Measurements from ENCODE around the gene SAMD4A.

DNA sequence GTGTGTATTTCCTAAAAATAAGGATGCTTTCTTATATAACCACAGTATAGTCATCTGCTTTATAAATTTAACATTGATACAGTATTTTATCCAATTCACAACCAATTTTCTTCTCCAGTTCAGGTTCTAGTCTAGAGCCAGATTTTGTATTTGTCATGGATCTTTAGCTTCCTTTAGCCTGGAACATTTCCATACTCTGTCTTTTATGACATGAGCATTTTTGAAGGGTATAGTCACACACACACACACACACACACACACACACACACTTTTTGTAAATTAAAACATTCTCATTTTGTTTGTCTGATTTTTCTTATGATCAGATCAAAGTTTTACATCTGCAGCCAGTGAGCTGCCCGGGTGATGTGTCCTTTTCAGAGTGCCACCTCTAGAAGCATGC is 31.8 kb upstream of the SAMD4A start:
- TF ChIP-seq, protein P1, sequence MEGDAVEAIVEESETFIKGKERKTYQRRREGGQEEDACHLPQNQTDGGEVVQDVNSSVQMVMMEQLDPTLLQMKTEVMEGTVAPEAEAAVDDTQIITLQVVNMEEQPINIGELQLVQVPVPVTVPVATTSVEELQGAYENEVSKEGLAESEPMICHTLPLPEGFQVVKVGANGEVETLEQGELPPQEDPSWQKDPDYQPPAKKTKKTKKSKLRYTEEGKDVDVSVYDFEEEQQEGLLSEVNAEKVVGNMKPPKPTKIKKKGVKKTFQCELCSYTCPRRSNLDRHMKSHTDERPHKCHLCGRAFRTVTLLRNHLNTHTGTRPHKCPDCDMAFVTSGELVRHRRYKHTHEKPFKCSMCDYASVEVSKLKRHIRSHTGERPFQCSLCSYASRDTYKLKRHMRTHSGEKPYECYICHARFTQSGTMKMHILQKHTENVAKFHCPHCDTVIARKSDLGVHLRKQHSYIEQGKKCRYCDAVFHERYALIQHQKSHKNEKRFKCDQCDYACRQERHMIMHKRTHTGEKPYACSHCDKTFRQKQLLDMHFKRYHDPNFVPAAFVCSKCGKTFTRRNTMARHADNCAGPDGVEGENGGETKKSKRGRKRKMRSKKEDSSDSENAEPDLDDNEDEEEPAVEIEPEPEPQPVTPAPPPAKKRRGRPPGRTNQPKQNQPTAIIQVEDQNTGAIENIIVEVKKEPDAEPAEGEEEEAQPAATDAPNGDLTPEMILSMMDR (conservative IDR thresholded peaks at IDR 0.05; ENCODE audit: low read depth, low read length), result no peak
- TF ChIP-seq EZH2 (IDR thresholded peaks at IDR 0.05; ENCODE audit: borderline replicate concordance, low read depth, low read length, poor library complexity, severe bottlenecking), result no peak
